GM12878 (cell line): ENCODE measurements around the gene SMAD2. TPM values are rescaled to one million over a fixed set of nuclear protein-coding genes. Genes with fewer than 3 reads are reported as not detected.

Experiments
- ATAC-seq: fragments of 200-7000 bp; cut with Tn5 transposase; 3 replicates; pipeline ENCODE4 v1.9.1; 2020; ENCODE audit warnings: mild to moderate bottlenecking, moderate library complexity
- BruUV-seq: library from RNA; stranded (reverse); fragments of 400-500 nt; replicated peaks from 2 replicates; lab custom pipeline; 2021; lab: Mats Ljungman, UMichigan
- CTCF ChIA-PET: fragments of 300-600 bp; sonication (Branson Sonifier 250); formaldehyde crosslinking; extraction: SDS; loops from one replicate; lab custom pipeline; 2021; ENCODE audit warnings: inconsistent platforms; lab: Yijun Ruan, JAX
- POLR2A ChIA-PET: fragments of 350-600 bp; formaldehyde crosslinking; extraction: SDS; loops from one replicate; lab custom pipeline; 2021; ENCODE audit warnings: inconsistent platforms; lab: Charles Lee
- RAD21 ChIA-PET: fragments of 300-600 bp; sonication (Branson Sonifier 250); formaldehyde crosslinking; loops from one replicate; lab custom pipeline; 2023; ENCODE audit warnings: antibody characterized with exemption; ENCODE audit not compliant: unreplicated experiment; lab: Charles Lee
- SMC1A ChIA-PET: fragments of 300-600 bp; sonication (Branson Sonifier 250); formaldehyde crosslinking; loops from one replicate; lab custom pipeline; 2023; ENCODE audit not compliant: unreplicated experiment, uncharacterized antibody; lab: Charles Lee
- DNase-seq: peaks from one replicate; pipeline ENCODE4 v3.0.0-alpha.2; 2011; ENCODE audit warnings: low read depth, low spot score
- FAIRE-seq: peaks from 3 replicates; lab custom pipeline; 2011; peaks lifted over from hg19 to GRCh38; lab: Jason Lieb, UNC
- H2AFZ ChIP-seq: 2 replicates; pipeline ENCODE4 v1.6.0; 2011; ENCODE audit warnings: low read depth, low read length, control low read depth; ENCODE audit not compliant: control insufficient read depth
- H3K27ac ChIP-seq: 2 replicates; pipeline ENCODE4 v1.5.1; 2011; ENCODE audit warnings: control low read depth; ENCODE audit not compliant: control insufficient read depth, insufficient read depth
- H3K27me3 ChIP-seq, 2 experiments: replicated peaks in 1 of 2; 2 replicates each; pipeline versions ENCODE4 v1.6.0 to v1.6.1; 2011; ENCODE audit warnings: low read length in 1 of 2; ENCODE audit not compliant: control insufficient read depth in 2 of 2, insufficient read depth in 2 of 2
- H3K36me3 ChIP-seq, 2 experiments: 2 replicates each; pipeline ENCODE4 v1.5.1; 2011; ENCODE audit warnings: low read length in 1 of 2; ENCODE audit not compliant: control insufficient read depth in 2 of 2, insufficient read depth in 2 of 2
- H3K4me1 ChIP-seq: 2 replicates; pipeline ENCODE4 v1.6.1; 2011; ENCODE audit warnings: mild to moderate bottlenecking, low read length, moderate library complexity, mixed read lengths; ENCODE audit not compliant: control insufficient read depth, insufficient read depth
- H3K4me2 ChIP-seq: 2 replicates; pipeline ENCODE4 v1.6.0; 2011; ENCODE audit warnings: control low read depth; ENCODE audit not compliant: control insufficient read depth, insufficient read depth
- H3K4me3 ChIP-seq: fragments of 200-600 bp; sonication (generic); 2 replicates; pipeline ENCODE4 v1.5.1; 2016
- H3K79me2 ChIP-seq: 2 replicates; pipeline ENCODE4 v1.6.0; 2011; ENCODE audit warnings: low read length; ENCODE audit not compliant: control insufficient read depth, insufficient read depth
- H3K9ac ChIP-seq: 2 replicates; pipeline ENCODE4 v1.8.0; 2011; ENCODE audit warnings: low read length, control low read depth, mixed read lengths; ENCODE audit not compliant: control insufficient read depth, insufficient read depth
- H3K9me3 ChIP-seq: replicated peaks from 3 replicates; pipeline ENCODE4 v1.5.1; 2011; ENCODE audit warnings: mild to moderate bottlenecking, low read length; ENCODE audit not compliant: control insufficient read depth, insufficient read depth
- H4K20me1 ChIP-seq: 2 replicates; pipeline ENCODE4 v1.6.0; 2011; ENCODE audit not compliant: control insufficient read depth, insufficient read depth
- BCL3 ChIP-seq: IDR thresholded peaks from 2 replicates; pipeline ENCODE4 v1.6.1; 2011; ENCODE audit warnings: borderline replicate concordance, low read depth, mild to moderate bottlenecking, moderate library complexity, low read length; ENCODE audit not compliant: insufficient read depth, poor library complexity, severe bottlenecking
- BMI1 ChIP-seq: fragments of 450-650 bp; IDR thresholded peaks from 2 replicates; pipeline ENCODE4 v1.6.1; 2016; ENCODE audit warnings: mild to moderate bottlenecking, moderate library complexity, borderline replicate concordance
- CEBPB ChIP-seq, 2 experiments: fragments of 150-350 bp in 1 of 2; IDR thresholded peaks; 2 replicates each; pipeline ENCODE4 v1.6.1; 2012 to 2014; ENCODE audit warnings: low read depth in 2 of 2, low read length in 2 of 2, borderline replicate concordance in 1 of 2, inconsistent platforms in 1 of 2
- GABPA ChIP-seq: IDR thresholded peaks from 2 replicates; pipeline ENCODE4 v1.6.1; 2014; ENCODE audit warnings: antibody characterized with exemption, low read depth, mild to moderate bottlenecking, inconsistent platforms
- JUNB ChIP-seq: IDR thresholded peaks from 2 replicates; pipeline ENCODE4 v1.6.1; 2016; ENCODE audit warnings: antibody characterized with exemption, mild to moderate bottlenecking
- NFIC ChIP-seq: IDR thresholded peaks from 2 replicates; pipeline ENCODE4 v1.6.1; 2012; ENCODE audit warnings: low read depth, mild to moderate bottlenecking, inconsistent platforms, low read length, moderate library complexity
- PBX3 ChIP-seq: IDR thresholded peaks from 2 replicates; pipeline ENCODE4 v1.6.1; 2011; ENCODE audit warnings: mild to moderate bottlenecking, low read depth, low read length, moderate library complexity; ENCODE audit not compliant: insufficient replicate concordance
- RUNX3 ChIP-seq: IDR thresholded peaks from 2 replicates; pipeline ENCODE4 v1.6.1; 2012; ENCODE audit warnings: low read length, inconsistent platforms
- SP1 ChIP-seq: IDR thresholded peaks from one replicate; pipeline ENCODE4 v1.6.1; 2011; ENCODE audit warnings: low read depth, low read length
- TAF1 ChIP-seq: IDR thresholded peaks from 2 replicates; pipeline ENCODE4 v1.6.1; 2011; ENCODE audit warnings: mild to moderate bottlenecking, low read depth, low read length, borderline replicate concordance
- USF1 ChIP-seq: IDR thresholded peaks from 2 replicates; pipeline ENCODE4 v1.6.1; 2011; ENCODE audit warnings: borderline replicate concordance, low read depth, mild to moderate bottlenecking, moderate library complexity, mixed read lengths, low read length; ENCODE audit not compliant: insufficient read depth; ENCODE audit errors: extremely low read length
- WRNIP1 ChIP-seq: IDR thresholded peaks from 2 replicates; pipeline ENCODE4 v1.6.1; 2011; ENCODE audit warnings: low read depth, low read length, improper control_type of control experiment, borderline replicate concordance
- ZNF24 ChIP-seq: fragments of 450-650 bp; IDR thresholded peaks from 2 replicates; pipeline ENCODE4 v1.6.1; 2017; ENCODE audit warnings: antibody characterized with exemption, mild to moderate bottlenecking
- WGBS: methylation state at CpG from one replicate; pipeline ENCODE4 v1.1.6; 2016; ENCODE audit warnings: low lambda C conversion rate; ENCODE audit not compliant: insufficient replicate concordance, insufficient coverage; ENCODE audit errors: missing lambda C conversion rate; 5-methylcytosine and 5-hydroxymethylcytosine counted together
- in situ Hi-C: fragments of 300-500 bp; cut with MboI; formaldehyde crosslinking; loops from 9 replicates; pipeline ENCODE4 v1.14.3; 2018; ENCODE audit warnings: mixed read lengths
- intact Hi-C: fragments of 100-400 bp; cut with micrococcal nuclease; formaldehyde crosslinking; loops from one replicate; pipeline ENCODE4 v1.14.2; 2022; ENCODE audit not compliant: unreplicated experiment
- polyA plus RNA-seq, 11 experiments: library from polyadenylated mRNA; depleted of rRNA in 4 of 11; unstranded in 6 of 11; stranded (reverse) in 5 of 11; fragments of >200 nt; fragmentation: Nextera tagmentation in 4 of 11; fragmentation: Illumina TruSeq in 1 of 11; extraction: Ambion mirVana in 4 of 11; extraction: Trizol in 1 of 11; gene quantifications; 1 replicate in 1 of 11; 2 replicates in 10 of 11; pipeline versions ENCODE4 v1.2.1 to v1.2.3, GENCODE V29; 2011 to 2016; ENCODE audit warnings: inconsistent platforms in 2 of 11, missing spikeins in 2 of 11, low read depth in 1 of 11
- total RNA-seq, 4 experiments: library from RNA; depleted of rRNA in 3 of 4; stranded (reverse); fragments of >200 nt in 3 of 4; fragmentation: Illumina TruSeq in 1 of 4; extraction: Trizol in 1 of 4; gene quantifications; 2 replicates each; pipeline versions ENCODE4 v1.2.1 to v1.2.3, GENCODE V29; 2013 to 2021
- TF ChIP-seq, protein P1 (sequence below): fragments of 450-650 bp; IDR thresholded peaks from 2 replicates; pipeline ENCODE4 v1.6.1; 2016; ENCODE audit warnings: mild to moderate bottlenecking
- TF ChIP-seq, protein P2 (sequence below): fragments of 450-650 bp; IDR thresholded peaks from 2 replicates; pipeline ENCODE4 v1.6.1; 2016; ENCODE audit warnings: mild to moderate bottlenecking

The SMAD2 gene
- total and polyA plus RNA-seq, 10 of the 15 experiments (the other 5 are each of a cell fraction or from before 2014, with no cell fraction given): 28.8 to 111 (median 65.8) TPM

- H2AFZ ChIP-seq: no peak overlapping the region
- H3K4me2 ChIP-seq: no peak overlapping the region
- no peaks in the 10 kb centered on the region for H4K20me1 ChIP-seq
- no peaks in the 10 kb centered on the region for H3K4me1 ChIP-seq
- in situ Hi-C loops (no loop called here), intact Hi-C loops (no loop called here)
- no peak overlapping the region for H3K4me3 ChIP-seq
- no peaks in the 10 kb centered on the region; the same call in 2 of the 3 replicates for H3K9me3 ChIP-seq
- FAIRE-seq: no peak
- ChIA-PET SMC1A (no interaction called here), POLR2A (interaction anchor here (0.6 kb wide), 1 partner anchor 963 kb away, joined by 6 read pairs; no protein-coding TSS in a partner anchor), CTCF (no interaction called here), RAD21 (no interaction called here)
- no peak overlapping the region for H3K9ac ChIP-seq
- no peak for TF ChIP-seq NFIC
- TF ChIP-seq USF1: no peak
- TF ChIP-seq PBX3: no peak
- no peak for TF ChIP-seq TAF1
- TF ChIP-seq, protein P1, sequence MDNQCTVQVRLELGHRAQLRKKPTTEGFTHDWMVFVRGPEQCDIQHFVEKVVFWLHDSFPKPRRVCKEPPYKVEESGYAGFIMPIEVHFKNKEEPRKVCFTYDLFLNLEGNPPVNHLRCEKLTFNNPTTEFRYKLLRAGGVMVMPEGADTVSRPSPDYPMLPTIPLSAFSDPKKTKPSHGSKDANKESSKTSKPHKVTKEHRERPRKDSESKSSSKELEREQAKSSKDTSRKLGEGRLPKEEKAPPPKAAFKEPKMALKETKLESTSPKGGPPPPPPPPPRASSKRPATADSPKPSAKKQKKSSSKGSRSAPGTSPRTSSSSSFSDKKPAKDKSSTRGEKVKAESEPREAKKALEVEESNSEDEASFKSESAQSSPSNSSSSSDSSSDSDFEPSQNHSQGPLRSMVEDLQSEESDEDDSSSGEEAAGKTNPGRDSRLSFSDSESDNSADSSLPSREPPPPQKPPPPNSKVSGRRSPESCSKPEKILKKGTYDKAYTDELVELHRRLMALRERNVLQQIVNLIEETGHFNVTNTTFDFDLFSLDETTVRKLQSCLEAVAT: no peak
- TF ChIP-seq, protein P2, sequence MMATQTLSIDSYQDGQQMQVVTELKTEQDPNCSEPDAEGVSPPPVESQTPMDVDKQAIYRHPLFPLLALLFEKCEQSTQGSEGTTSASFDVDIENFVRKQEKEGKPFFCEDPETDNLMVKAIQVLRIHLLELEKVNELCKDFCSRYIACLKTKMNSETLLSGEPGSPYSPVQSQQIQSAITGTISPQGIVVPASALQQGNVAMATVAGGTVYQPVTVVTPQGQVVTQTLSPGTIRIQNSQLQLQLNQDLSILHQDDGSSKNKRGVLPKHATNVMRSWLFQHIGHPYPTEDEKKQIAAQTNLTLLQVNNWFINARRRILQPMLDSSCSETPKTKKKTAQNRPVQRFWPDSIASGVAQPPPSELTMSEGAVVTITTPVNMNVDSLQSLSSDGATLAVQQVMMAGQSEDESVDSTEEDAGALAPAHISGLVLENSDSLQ: no peak
- no peak for TF ChIP-seq ZNF24
- TF ChIP-seq JUNB: no peak
- no peak for TF ChIP-seq GABPA
- TF ChIP-seq BMI1: no peak
- TF ChIP-seq WRNIP1: no peak
- TF ChIP-seq RUNX3: no peak
- TF ChIP-seq SP1: no peak
- TF ChIP-seq BCL3: no peak
- TF ChIP-seq CEBPB (IDR thresholded peaks at IDR 0.05; ENCODE audit: borderline replicate concordance in 1 of 2, low read depth in 2 of 2, low read length in 2 of 2): no peak
- 88% methylated on average over 2 of the region's 2 CpGs for WGBS
- no TSS peak for BruUV-seq
- no peak for DNase-seq
- H3K27ac ChIP-seq: no peak overlapping the region
- H3K36me3 ChIP-seq: no peaks in the 10 kb centered on the region
- H3K79me2 ChIP-seq: no peaks in the 10 kb centered on the region
- ATAC-seq: no peak
- H3K27me3 ChIP-seq: no peaks in the 10 kb centered on the region; a peak in 1 of 4 replicates
Observed at GRCh38 chr18:47978141-47978540, 47.7 kb upstream of the SMAD2 start.
